PC-3 (cell line): ENCODE results near the gene PLXNA2. TPM values are rescaled to one million over a fixed set of nuclear protein-coding genes. Genes with fewer than 3 reads are reported as not detected.

Experiments used
- ATAC-seq: fragments of 200-7000 bp; cut with Tn5 transposase; 2 replicates; pipeline ENCODE4 v1.9.1; 2020; ENCODE audit warnings: mild to moderate bottlenecking, moderate library complexity
- BruUV-seq: library from RNA; stranded (reverse); fragments of 400-500 nt; replicated peaks from 2 replicates; lab custom pipeline; 2021; lab: Mats Ljungman, UMichigan
- CTCF ChIA-PET: fragments of 300-600 bp; sonication (Branson Sonifier 250); formaldehyde crosslinking; loops from one replicate; lab custom pipeline; 2022; ENCODE audit warnings: antibody characterized with exemption; lab: Charles Lee
- POLR2A ChIA-PET: fragments of 300-600 bp; sonication (Branson Sonifier 250); formaldehyde crosslinking; loops from one replicate; lab custom pipeline; 2022; ENCODE audit warnings: antibody characterized with exemption; ENCODE audit not compliant: unreplicated experiment; lab: Charles Lee
- DNase-seq: peaks from one replicate; pipeline ENCODE4 v3.0.0-alpha.2; 2015
- H2AFZ ChIP-seq: fragments of 300-600 bp; sonication (generic); 2 replicates; pipeline ENCODE4 v1.6.0; 2016; ENCODE audit warnings: antibody characterized with exemption, low read length
- H3F3A ChIP-seq: fragments of 300-600 bp; sonication (generic); one replicate; pipeline ENCODE4 v1.6.0; 2017; ENCODE audit warnings: antibody characterized with exemption, low read length, control low read depth, mild to moderate bottlenecking; ENCODE audit not compliant: unreplicated experiment
- H3K27ac ChIP-seq: fragments of 300-600 bp; sonication (generic); 2 replicates; pipeline ENCODE4 v1.5.1; 2016; ENCODE audit warnings: mild to moderate bottlenecking, low read length
- H3K27me3 ChIP-seq: fragments of 300-600 bp; sonication (generic); 2 replicates; pipeline ENCODE4 v1.6.1; 2016; ENCODE audit warnings: low read length, mixed read lengths
- H3K36me3 ChIP-seq: fragments of 300-600 bp; sonication (generic); 2 replicates; pipeline ENCODE4 v1.6.1; 2016; ENCODE audit warnings: low read depth, mixed run types, low read length, mixed read lengths
- H3K4me1 ChIP-seq: fragments of 300-600 bp; sonication (generic); 2 replicates; pipeline ENCODE4 v1.5.1; 2016; ENCODE audit warnings: low read length; ENCODE audit not compliant: insufficient read depth
- H3K4me2 ChIP-seq: fragments of 300-600 bp; sonication (generic); 2 replicates; pipeline ENCODE4 v1.6.0; 2016; ENCODE audit warnings: low read length
- H3K4me3 ChIP-seq: fragments of 300-600 bp; sonication (generic); 2 replicates; pipeline ENCODE4 v1.5.1; 2016; ENCODE audit warnings: mild to moderate bottlenecking, low read length, mixed read lengths
- H3K79me2 ChIP-seq: fragments of 300-600 bp; sonication (generic); 2 replicates; pipeline ENCODE4 v1.6.1; 2017; ENCODE audit warnings: low read length, mixed read lengths
- H3K9ac ChIP-seq: fragments of 300-600 bp; sonication (generic); 2 replicates; pipeline ENCODE4 v1.6.0; 2016; ENCODE audit warnings: mild to moderate bottlenecking, low read length
- H3K9me2 ChIP-seq: fragments of 300-600 bp; sonication (generic); replicated peaks from 2 replicates; pipeline ENCODE4 v1.6.1; 2016; ENCODE audit warnings: mixed run types, low read length, mixed read lengths
- H3K9me3 ChIP-seq: fragments of 300-600 bp; sonication (generic); 2 replicates; pipeline ENCODE4 v1.6.1; 2016; ENCODE audit warnings: low read length, mixed read lengths
- H4K20me1 ChIP-seq: fragments of 300-600 bp; sonication (generic); 2 replicates; pipeline ENCODE4 v1.6.1; 2016; ENCODE audit warnings: low read length, mixed read lengths
- EZH2 ChIP-seq: fragments of 300-600 bp; sonication (generic); IDR thresholded peaks from one replicate; pipeline ENCODE4 v1.6.1; 2017; ENCODE audit warnings: antibody characterized with exemption, mild to moderate bottlenecking, low read length; ENCODE audit not compliant: unreplicated experiment
- EZH2phosphoT487 ChIP-seq: fragments of 300-600 bp; sonication (generic); IDR thresholded peaks from 2 replicates; pipeline ENCODE4 v1.6.1; 2018; ENCODE audit warnings: mild to moderate bottlenecking, antibody characterized with exemption, low read length, borderline replicate concordance
- intact Hi-C: fragments of 100-400 bp; cut with micrococcal nuclease; formaldehyde crosslinking; loops from 2 replicates; pipeline ENCODE4 v1.9.0; 2023
- total RNA-seq: library from RNA; depleted of rRNA; stranded (reverse); fragments of >200 nt; gene quantifications from 2 replicates; pipeline ENCODE4 v1.2.3, GENCODE V29; 2014
- TF ChIP-seq, protein P1 (sequence below): fragments of 300-600 bp; sonication (generic); conservative IDR thresholded peaks from 2 replicates; pipeline ENCODE4 v1.5.1; 2017; ENCODE audit warnings: antibody characterized with exemption, low read depth, mild to moderate bottlenecking, low read length

PLXNA2 gene
- total RNA-seq, 1 experiment from 2014 or later: 16.2 TPM

DNA sequence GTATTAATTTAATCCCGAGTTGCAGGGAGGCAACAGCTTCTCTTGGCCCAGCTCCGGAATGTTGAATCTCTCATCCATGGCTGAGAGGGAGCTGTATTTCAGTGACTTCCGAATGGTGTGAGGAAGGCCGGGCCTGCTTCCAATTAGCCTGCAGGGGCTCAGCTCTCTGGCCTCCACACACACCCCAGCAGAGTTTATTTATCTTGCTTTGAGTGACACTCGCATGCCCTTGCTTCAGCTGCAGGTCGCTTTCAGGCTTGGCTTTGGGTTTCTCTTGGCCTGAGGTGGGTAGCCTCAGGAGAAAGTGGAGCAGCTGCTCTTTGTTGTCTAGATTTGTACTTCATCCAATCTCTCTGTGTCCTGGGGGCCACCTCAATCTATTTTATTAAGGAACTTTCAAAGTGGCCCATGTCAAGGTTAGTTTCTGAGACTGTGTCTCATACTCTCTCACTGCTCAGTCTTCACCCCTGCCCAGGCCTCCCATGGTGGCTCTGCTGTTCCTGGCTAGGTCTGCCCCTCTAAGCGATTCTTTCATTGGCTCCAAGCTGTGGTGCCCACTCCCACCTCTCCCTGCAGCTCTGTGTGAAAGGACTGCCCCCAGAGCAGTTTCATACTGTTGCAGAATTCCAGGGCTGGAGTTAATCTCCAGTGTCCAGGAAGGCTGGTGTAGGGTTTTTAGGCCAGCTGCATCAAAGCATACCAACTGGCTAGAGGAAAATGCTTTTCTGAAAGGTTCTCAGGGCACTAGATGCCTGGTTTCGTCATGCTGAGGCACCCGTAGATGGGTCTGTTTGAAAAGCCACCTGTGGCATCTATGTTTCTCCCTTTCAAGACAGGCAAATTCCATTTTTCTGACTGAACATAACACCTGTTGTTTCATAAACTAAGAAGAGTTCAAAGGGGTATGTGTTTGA, 153.5 kb downstream of the PLXNA2 start:
- CTCF ChIA-PET: no interaction called here
- no peak for DNase-seq

DNA sequence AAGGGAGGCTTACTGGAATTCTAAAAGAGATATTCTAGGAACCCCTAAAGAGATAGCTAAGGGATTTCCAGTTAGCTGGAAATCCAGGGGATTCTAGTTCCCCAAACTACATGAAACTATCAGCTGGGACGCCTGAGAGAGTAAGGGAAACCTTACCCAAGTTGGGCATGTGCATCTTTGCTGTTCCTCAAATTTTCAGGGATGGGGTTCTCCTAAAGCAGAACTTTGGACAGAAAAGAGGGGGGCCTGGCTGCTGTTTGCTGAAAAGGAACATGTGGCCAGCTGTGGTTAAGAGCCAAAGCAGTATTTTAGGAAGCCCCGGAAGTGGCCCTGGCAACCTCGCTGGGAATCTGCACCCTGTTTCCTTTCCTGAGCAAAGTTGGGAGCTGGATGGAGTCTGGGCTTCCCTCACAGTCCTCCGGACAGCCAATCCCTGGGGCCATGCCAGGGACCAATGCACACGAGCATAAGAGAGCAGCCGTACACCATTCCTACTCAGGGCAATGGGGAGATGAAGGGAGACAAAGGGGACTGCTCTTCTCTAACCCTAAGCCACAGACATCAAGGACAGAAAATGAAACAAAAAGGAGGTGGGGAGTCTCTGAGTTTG, 154.3 kb downstream of the PLXNA2 start:
- TF ChIP-seq, protein P1, sequence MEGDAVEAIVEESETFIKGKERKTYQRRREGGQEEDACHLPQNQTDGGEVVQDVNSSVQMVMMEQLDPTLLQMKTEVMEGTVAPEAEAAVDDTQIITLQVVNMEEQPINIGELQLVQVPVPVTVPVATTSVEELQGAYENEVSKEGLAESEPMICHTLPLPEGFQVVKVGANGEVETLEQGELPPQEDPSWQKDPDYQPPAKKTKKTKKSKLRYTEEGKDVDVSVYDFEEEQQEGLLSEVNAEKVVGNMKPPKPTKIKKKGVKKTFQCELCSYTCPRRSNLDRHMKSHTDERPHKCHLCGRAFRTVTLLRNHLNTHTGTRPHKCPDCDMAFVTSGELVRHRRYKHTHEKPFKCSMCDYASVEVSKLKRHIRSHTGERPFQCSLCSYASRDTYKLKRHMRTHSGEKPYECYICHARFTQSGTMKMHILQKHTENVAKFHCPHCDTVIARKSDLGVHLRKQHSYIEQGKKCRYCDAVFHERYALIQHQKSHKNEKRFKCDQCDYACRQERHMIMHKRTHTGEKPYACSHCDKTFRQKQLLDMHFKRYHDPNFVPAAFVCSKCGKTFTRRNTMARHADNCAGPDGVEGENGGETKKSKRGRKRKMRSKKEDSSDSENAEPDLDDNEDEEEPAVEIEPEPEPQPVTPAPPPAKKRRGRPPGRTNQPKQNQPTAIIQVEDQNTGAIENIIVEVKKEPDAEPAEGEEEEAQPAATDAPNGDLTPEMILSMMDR: no peak
- no peak for TF ChIP-seq EZH2phosphoT487
- no peak for TF ChIP-seq EZH2
- Histone ChIP-seq H3K36me3 (0 out of 2 replicates have a peak, but pooled peaks cover 9% of the 10 kb centered on the region), H3K27ac (no peak overlapping the region), H3K9ac (no peak overlapping the region), H3K4me1 (no peaks in the 10 kb centered on the region), H3K4me2 (no peak overlapping the region), H3K27me3 (no peaks in the 10 kb centered on the region), H3F3A (no peaks in the 10 kb centered on the region), H2AFZ (no peak overlapping the region), H3K9me3 (no peaks in the 10 kb centered on the region), H3K9me2 (no peaks in the 10 kb centered on the region), H3K79me2 (no peaks in the 10 kb centered on the region), H4K20me1 (no peaks in the 10 kb centered on the region), H3K4me3 (no peak overlapping the region)
- ChIA-PET POLR2A (no interaction called here), CTCF (no interaction called here)
- DNase-seq: no peak
- intact Hi-C loops: loop anchor here (10.0 kb wide), 1 partner anchor 65 kb away; no protein-coding TSS in a partner anchor
- no TSS peak for BruUV-seq
- no peak for ATAC-seq

More for the DNA sequence above, 153.5 kb downstream of the PLXNA2 start:
- Histone ChIP-seq H3K27ac (no peak overlapping the region), H3K9me3 (no peaks in the 10 kb centered on the region), H3F3A (no peaks in the 10 kb centered on the region), H3K9me2 (no peaks in the 10 kb centered on the region), H3K4me1 (no peaks in the 10 kb centered on the region), H3K79me2 (no peaks in the 10 kb centered on the region), H3K9ac (no peak overlapping the region), H2AFZ (no peak overlapping the region), H3K4me2 (no peak overlapping the region), H4K20me1 (no peaks in the 10 kb centered on the region), H3K4me3 (no peak overlapping the region), H3K36me3 (peaks cover 13% of the 10 kb centered on the region; the same call in 1 of the 2 replicates), H3K27me3 (no peaks in the 10 kb centered on the region)
- no peak for TF ChIP-seq EZH2phosphoT487
- TF ChIP-seq EZH2: no peak
- TF ChIP-seq, protein P1: no peak
- POLR2A ChIA-PET: no interaction called here
- intact Hi-C loops: loop anchor here (10.0 kb wide), 1 partner anchor 66 kb away; no protein-coding TSS in a partner anchor
- BruUV-seq: no TSS peak
- no peak for ATAC-seq
